Middle frontal gyrus (tissue), 1 donor: ENCODE data around the gene NEXN.
"Not testable (repeated sequence)": the region's sequence is repeated elsewhere in the genome, so short reads cannot be mapped to it uniquely, and the experiment has no call there.

Source experiments
- DNase-seq: peaks from one replicate; pipeline ENCODE4 v3.0.0-alpha.2; 2015; ENCODE audit warnings: low spot score; ENCODE audit errors: extremely low spot score

The NEXN gene

DNA sequence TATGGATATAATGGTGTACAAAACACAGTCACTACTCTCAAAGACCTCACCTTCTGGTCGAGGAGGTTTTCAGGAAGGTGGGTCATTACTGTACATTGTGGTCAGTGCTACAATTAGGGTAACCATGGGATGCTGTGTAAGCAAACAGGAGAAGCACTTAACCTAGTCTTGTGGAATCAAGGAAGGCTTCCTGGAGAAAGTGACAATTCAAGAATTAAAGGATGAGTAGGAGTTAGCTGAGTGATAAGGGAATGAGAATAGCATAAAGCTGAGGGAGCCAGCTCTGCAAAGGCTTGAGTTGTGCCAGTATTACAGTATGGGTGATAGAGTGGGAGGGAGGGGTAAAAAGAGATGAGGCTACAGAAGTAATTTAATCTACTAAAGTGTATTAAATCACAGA is 17.2 kb downstream of the NEXN start:
- DNase-seq = no peak

DNA sequence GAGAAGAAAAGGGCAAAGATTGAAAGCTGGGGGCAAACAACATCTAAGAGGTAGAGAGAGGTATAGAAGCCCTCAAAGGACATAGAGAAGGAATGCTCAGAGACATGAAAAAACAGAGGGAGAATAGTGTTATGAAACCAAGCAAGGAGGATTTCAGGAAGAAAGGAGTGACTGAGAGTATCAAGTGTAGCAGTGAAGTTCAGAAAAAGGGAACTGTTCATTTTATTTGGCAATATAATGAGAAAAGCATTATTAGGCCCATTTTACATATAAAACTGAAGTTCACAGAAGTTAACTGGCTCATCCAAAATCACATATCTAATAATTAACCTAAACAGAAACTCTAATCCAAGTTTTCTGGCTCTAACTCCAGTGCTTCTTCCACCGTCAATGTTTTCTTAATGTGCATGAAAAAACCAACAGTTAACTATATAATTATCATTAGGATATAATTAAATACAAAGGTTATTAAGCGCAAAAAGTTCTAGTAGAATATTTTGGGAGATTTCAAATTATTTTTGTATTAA is 17.7 kb downstream of the NEXN start:
- DNase-seq = no peak

DNA sequence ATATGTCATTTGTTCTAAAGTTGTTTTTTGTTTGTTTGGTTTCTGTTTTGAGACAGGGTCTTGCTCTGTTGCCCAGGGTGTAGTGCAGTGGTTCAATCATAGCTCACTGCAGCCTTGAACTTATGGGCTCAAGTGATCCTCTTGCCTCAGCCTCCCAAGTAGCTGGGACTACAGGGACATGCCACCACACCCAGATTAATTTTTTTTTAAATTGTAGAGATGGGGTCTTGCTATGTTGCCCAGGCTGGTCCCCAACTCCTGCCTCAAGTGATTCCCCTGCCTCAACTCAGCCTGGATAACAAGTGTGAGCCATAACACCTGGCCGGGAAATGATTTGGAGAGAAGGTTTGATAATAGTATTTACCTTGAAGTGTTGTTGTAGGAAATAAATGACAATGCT is 18.2 kb downstream of the NEXN start:
- no peak for DNase-seq

DNA sequence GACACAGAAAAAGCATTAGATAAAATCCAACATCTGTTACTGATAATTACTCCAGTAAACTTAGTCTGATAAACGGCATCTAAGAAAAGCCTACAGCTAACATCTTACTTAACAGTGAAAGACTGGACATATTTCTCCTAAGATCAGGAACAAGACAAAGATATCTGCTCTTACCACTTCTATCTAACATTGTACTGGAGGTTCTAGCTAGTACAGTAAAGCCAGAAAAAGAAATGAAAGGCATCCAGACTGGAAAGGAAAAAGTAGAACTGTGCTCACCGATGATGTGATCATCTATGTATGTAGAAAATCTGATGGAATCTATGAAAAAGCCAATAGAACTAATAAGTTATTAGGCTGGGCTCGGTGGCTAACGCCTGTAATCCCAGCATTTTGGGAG is 21.7 kb downstream of the NEXN start:
- DNase-seq = no peak

DNA sequence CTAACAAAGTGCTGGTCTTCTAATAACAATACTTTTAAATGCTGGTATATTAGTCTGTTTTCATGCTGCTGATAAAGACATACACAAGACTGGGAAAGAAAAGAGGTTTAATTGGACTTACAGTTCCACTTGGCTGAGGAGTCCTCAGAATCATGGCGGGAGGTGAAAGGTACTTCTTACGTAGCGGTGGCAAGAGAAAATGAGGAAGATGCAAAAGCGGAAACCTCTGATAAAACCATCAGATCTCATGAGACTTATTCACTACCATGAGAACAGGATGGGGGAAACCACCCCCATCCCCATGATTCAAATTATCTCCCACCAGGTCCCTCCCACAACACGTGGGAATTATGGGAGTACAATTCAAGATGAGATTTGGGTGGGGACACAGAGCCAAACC is 30.5 kb downstream of the NEXN start:
- not testable (repeated sequence) for DNase-seq

DNA sequence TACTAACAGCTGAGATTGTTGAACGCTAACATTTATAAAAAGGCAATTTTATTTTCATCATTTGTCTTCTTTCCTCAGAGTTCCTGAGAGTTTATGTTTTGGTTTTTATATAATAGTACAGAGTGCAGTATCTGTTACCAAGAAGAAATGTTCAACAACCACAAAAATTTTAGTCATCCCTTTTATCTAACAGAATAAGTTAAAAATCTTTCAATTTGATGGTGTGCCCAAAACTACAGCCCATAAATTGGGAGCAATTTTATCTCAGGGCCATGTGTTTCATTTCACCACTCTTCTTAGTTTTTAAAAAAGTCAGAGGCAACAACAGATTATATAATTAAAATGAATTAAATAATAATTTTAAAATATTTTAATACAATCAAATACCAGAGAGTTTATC is 37.1 kb downstream of the NEXN start:
- DNase-seq = no peak

DNA sequence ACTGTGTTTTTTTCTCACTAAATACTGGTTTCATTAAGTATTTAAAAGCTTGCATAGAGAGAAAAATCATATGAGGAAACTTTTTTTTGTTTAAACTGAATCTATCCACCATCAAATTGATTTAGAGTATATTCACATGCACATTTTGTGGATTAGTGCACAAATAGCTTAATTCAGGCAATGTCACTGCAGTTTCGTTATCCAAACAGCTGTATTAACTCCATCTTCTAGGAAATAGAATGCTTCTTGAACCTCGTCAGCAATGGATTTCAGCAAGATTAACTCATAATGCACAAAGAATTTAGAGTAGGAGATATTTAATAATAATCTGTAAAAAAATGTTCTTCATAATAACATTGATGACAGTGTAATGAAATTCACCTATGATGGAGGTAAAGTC is 37.5 kb downstream of the NEXN start:
- DNase-seq = no peak

DNA sequence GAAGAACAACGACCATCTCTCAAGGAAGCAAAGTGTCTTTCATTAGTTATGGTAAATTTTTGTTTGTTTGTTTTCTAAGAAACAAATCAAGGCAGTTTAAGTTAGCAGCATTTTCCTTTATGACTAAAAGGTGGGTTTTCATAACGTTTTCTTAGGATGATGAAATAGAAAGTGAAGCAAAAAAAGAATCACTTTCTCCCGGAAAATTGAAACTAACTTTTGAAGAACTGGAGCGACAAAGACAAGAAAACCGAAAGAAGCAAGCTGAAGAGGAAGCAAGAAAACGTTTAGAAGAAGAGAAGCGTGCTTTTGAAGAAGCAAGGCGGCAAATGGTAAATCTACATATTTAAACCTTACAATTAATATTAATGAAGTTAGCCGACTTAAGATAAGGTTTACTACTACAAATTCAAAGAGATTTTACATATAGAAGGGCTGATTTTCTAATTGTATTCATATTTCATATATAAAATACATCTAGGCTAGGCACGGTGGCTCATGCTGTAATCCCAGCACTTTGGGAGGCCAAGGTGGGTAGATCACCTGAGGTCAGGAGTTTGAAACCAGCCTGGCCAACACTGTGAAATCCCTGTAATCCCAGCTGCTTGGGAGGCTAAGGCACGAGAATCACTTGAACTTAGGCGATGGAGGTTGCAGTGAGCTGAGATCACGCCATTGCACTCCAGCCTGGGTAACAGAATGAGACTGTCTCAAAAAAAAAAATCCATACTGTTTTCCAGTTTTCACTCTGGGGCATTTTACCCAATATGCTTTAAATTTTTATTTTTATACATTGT is 38.3 kb downstream of the NEXN start:
- DNase-seq = no peak

DNA sequence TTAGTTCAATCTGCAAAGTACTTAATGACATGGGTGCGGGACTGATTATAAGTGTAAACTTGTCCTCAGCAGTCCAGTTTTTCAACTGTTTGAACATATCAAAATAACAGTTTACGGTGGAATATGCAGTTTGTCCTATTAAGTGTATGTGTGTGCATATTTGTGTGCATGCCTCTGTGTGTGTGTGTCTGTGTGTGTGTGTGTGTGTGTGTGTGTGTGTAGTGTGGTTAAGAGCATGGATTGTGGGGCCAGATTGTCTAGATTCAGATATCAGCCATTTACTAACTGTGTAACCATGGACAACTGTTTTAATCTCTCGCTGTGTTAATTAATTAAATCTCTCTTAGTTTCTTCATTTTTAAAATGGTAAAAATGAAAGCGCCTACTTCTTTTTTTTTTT is 39.0 kb downstream of the NEXN start:
- DNase-seq = no peak

DNA sequence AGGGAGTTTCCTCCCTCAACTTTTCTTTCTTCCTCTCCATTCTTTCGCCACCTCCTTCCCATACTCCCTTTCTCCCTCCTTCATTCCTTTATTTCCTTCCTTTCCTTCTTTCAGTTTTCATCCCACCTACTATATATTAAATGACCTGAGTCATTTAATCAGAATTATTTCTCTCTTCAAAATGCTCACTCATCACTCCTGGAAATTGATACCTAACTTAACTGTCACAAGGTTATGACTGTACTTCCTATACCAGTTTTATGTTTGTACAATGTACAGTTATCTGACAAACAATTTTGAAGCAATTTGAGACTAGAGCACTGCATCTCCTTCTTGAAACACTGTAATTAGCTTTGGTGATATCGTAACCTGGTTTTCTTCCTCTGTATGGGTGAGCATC is 41.4 kb downstream of the NEXN start:
- no peak for DNase-seq

DNA sequence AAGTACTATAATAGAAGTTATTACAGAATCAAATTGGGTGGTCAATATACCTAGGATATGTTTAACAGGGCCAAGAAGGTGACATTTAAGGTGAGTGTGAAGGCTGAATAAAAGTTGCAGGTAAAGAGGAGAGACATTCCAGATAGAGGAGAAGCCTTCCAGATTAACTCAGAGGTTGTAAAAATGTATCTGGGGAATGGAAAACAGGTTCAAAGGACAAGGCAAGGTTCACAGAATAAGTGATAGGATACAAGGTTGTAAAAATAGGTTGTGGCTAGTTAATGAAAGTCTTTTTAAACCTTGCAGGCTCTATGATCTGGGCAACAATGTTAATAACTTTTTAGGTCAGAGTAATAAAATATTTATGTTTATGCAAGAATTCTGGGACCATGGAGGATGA is 50.2 kb downstream of the NEXN start:
- DNase-seq = no peak

DNA sequence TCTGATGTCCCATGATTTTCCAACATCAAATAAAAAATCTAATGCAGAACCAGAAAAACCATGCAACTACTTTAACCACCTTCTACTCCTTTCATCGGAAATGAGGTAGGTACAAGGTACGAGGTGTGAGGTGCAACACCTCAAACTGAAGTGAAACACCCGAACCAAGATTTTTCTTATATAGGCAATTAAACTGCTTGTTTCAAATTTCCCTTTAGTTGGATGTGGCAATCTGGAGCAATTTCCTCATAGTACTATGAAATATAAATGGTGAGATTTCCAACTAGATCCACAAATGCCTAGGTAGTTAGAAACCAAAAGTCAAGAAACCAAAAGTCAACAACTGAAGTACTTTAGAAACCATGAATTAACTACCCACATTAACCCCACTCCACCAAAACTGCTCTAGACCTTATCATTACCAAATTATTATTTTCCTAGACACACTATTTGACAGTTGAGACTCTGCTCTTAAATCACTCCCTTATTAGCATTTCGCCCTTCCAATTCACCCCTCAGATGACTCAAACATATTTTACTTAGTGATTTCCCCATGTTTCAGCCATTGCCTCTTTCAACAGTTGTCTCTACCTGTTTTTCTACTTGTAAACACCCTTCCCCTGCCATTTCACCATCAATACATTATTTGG is 52.6 kb downstream of the NEXN start:
- DNase-seq = no peak

DNA sequence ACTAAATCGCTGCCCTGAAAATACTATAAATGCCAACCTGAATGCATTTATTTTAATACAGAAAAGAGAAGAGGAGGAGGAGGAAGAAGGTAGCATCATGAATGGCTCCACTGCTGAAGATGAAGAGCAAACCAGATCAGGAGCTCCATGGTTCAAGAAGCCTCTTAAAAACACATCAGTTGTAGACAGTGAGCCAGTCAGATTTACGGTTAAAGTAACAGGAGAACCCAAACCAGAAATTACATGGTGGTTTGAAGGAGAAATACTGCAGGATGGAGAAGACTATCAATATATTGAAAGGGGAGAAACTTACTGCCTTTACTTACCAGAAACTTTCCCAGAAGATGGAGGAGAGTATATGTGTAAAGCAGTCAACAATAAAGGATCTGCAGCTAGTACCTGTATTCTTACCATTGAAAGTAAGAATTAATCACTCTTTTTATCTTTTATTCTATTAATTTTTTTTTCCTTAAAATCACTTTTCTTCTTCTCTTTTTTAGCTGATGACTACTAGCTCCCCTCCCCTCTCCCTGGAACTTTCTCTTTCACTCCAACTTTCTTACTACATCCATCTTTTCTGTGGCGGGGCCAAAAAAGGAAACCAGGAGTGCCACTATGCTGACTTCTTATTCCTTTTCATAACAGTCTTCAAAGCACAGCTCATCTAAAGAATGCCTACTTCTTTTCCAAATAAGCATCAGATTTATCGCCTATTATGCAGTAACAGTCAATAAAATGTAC is 54.1 kb downstream of the NEXN start:
- no peak for DNase-seq

DNA sequence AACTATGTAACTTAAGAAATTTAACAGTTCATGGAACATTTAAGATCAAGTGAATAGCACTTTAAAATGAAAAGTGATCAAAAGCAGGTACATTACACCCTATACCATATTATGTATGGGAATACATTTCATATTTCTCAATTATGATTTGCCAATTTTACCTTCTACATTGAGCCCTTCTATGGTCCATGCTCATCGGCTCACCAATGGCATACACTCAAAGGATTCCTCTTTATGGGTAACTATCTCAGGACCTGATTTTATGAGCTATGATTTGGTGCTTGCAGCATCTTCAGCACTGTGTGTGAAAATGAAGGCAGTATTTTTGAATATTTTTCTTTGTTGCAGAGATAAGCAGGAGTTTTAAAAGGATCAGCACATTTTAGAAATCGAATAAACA is 56.9 kb downstream of the NEXN start:
- no peak for DNase-seq

DNA sequence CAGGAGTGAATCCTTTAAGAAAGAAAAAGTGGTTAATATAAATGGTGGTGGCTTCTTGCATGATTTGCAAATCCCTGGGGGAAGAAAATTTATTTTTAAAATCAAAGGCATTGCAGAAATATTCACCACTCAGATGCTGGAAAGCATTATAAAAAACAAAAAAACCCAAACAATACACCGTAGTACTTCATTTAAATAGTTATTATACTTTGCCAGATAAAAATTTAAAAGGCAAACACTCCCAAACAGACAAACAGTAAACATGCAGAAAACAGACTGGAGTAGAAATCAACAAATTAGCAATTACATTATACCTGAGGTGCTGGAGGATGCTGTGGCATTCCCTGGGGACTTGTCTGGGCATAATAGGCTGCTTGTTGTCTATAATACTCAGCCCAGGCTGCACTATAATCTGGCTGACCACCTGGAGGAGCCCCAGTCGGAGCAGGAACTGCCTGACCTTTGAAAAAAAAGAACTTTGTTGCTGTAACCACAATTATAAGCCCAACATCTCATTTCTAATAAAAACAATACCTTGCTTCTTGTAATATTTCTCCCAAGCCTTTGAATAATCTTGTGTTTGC is 60.5 kb downstream of the NEXN start:
- DNase-seq = no peak

DNA sequence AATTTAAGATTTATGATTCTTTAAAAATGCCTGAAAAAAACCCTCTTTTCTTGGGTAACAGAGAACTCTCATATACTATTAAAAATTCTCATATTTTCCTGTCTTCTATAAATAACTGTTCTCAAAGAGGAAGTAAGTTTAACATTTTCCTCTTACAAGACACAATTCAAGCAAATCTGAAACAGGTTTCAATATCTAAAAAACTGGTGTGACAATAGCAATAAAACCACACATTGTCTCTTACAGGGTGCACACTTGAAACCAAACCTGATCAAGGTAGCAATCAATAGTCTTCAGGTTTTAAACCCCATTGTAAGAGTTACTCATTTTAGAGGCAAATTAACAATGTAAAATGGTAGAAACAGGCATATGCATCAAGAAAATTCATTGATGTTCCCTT is 62.4 kb downstream of the NEXN start:
- DNase-seq = no peak

DNA sequence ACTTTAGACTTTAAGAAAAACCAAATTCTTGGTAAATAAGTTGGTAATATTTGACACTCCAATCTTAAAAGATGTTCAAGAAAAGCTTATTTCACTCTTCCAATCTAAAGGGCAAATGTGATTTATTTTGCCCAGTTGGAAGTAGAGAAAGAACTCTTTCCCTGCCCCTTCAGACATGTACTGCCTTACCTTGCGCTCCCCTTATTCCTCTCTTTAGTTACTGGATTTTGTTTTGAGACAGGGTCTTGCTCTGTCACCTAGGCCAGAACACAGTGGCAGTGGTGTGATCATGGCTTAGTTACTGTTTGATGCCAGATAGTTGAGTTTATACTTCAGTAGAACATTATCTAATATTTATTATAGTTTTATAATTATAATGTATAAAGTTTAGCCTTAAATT is 62.9 kb downstream of the NEXN start:
- no peak for DNase-seq

DNA sequence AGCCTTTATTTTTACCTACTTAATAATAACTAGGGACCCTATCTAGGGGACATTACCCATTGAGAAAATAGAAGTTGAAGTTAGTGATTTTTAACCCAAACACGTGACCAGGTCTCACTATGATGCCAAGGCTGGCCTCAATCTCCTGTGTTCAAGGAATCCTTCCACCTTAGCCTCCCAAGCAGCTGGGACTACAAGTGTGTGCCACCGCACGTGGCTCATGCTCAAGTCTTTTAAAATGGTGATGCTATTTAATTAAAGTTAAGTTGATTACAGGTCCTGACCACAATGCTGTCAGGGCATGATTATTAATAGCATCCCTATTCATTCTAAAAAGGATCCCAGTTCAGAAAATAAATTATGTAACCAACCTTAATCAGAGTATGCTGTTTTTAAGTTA is 65.5 kb downstream of the NEXN start:
- no peak for DNase-seq

DNA sequence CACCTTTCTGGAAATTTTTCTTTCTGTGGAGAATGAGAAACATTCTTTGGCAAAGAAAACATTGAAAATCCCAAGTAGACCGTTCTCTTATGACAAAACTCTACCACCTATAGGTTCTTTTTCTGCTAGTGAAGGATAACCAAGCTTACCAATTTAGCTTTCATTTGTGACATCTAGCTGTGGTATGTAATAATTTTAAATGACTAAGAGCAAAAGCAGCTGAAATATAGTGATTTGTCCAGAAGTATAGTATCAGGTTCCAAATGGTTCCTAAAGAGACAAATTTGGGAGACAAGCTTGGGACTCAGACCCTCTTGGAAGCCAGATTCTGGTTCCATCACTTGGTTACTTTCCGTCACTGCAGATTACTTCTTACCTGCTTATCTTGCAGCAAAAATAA is 66.1 kb downstream of the NEXN start:
- DNase-seq = no peak

DNA sequence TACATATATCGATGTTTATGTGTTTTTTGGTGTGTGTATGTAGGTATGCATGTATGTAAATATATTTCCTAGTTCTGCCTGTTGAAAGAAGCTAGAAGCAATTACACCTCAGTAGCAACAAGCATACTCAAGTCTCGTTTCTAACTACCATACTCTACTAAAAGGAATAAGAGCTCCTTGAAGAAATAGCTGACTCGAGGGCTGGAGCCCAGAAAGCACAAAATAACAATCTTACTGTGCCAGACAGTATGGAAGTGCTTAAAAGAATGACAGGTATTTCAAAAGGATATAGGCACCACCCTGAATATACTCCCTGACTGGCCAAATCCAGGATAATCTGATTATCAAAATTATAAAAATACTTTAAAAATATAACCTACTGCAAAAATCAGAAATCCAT is 67.3 kb downstream of the NEXN start:
- no peak for DNase-seq

DNA sequence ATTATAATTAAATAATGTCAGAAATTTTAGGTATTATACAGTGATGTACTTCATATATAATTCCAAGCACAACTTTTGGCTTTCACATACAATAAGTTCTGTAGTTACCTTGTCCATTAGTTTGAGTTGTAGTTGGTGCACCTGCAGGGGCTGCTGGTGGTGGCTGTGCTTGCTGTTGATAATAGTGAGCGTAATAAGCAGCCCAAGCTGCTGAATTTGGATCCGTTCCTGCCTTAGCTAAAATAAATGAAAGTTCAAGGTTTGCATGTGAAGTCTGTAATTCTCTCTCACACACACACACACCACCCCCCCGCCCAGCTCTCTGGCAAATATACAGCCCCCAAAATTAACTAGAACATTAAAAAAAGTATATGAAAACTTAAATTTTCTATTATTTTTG is 68.0 kb downstream of the NEXN start:
- no peak for DNase-seq

DNA sequence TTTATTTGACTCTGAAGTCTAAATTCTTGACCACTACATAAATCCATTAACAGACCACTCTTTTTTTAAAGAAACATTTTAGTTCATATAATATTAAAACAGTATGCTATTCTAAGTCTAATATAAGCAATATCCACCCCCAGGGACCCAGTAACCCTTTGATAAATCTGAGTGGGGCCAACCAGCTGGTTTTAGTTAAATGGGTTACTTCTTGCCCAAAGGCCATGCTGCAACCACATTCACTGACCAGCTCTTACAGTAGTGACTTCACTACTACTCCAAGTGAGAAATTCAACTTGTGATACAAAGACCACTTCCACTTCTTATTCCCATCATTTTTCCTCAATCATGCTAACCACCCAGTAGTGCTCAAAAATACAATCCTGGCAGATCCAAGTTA is 70.0 kb downstream of the NEXN start:
- no peak for DNase-seq
